Esophagus mucosa (tissue), 1 donor: ENCODE results near the gene CALD1. TPM values are rescaled to one million over a fixed set of nuclear protein-coding genes. Genes with fewer than 3 reads are reported as not detected.
A peak's percentile ranks its signal among the peaks of the same experiment; 100 is the strongest.

ENCODE experiments used
- ATAC-seq: fragments of 200-7000 bp; cut with Tn5 transposase; one replicate; pipeline ENCODE4 v1.9.1; 2020
- total RNA-seq: library from RNA; stranded (reverse); gene quantifications from one replicate; pipeline ENCODE4 v1.2.4, GENCODE V29; 2023
- donor health status: DM: yes; HTN: yes; CAD: no.

CALD1 gene
- total RNA-seq, 1 donor from 2014 or later: 46.1 TPM

DNA sequence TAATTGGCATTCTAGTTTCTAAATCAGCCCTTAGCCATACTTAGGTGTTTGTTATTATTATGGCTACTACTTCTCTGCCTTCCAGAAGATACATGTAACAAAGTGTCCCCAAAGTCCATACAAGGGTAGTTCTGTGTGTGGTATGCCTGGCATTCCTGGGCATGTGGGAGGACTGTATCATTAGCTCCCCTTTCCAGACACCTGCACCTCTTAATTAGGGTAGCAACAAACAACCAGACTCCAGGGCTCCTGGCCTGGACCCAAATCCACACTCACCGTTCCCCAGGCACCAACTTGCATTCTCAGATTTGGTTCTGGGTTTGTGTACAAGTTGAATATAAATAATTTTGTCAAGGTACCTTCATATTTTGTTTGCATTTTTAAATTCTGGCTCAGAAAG is 15.5 kb upstream of the CALD1 start:
- no peak for ATAC-seq

DNA sequence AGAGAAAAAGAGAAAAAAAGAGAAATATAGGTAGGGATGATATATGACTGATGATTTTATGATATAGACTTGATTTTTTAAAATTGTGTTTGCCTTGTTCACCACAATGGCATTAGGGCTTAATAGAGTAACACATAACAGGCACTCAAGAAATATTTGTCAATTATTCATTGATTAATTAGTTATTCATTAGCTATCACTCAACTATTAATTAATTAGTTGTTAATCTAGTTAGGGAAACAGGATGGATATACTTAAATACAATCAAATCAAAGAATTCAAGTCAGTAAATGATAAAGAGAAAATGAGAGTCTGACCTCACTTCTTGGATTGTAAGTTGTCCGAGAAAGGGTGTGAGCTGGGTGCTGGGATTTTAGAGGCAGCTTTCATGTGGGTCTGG is 15.1 kb upstream of the CALD1 start:
- ATAC-seq: no peak

DNA sequence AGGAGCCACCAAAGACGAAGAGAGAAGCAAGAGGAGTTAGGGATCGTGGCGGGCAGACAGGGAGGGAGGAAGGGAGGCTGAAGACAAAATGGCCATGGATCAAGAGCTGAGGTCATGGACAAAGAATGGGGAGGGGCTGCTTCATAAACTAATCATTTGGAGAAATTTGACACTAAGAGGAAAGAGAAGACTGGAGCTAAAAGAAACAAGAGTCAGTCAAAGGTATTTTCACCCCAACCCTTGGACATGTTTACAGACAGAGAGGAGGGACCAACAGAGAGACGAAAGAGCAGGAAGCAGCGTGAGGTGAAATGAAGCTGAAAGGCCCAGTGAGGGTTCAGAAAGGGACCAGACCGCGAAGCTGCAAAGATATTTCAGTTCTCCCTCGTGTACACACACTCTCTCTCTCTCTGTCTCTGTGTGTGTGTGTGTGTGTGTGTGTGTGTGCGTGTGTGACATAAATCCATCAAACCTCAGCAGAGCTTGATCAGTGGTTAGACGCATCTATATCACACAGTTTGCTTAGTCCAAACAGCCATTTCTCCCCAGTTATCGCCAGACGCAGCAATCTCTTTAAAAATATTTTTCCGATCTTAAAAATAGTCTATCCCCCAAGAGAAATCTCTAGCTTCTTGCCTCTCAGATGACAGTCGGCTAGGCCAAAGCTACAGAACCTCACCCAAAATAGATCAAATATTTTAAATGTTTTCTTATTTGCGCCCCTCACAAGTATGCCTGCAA is 12.5 kb upstream of the CALD1 start:
- no peak for ATAC-seq

DNA sequence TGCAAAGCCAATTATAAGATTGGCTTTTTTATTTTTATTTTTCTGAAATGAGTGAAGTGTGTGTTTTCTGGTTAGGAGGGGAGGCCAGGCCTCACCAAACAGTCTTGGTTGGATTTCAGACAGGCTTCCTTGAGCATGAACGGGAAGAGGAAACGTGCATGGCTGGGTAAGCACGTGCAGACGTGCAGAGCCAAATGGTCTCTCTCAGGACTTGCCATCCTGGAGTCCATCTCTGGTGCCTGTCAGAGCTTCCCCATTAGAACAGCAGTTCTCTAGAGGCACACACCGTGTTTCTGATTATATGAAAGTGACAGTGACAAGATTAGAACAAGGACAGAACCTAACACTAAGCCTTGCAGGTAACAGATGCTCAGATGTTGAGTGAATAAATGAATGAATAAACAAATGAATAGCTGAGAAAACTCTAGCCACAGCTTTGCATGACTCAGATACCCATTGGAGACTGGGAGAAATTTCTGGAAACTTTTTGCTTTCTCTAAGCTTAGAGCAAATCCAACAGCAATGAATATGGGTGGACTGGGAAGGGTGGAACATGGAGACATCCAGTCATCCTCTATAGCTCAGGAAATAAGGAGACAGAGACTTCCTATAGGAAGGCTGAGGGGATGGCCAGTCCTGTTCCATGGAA is 11.8 kb upstream of the CALD1 start:
- peak; percentile 29 for ATAC-seq

DNA sequence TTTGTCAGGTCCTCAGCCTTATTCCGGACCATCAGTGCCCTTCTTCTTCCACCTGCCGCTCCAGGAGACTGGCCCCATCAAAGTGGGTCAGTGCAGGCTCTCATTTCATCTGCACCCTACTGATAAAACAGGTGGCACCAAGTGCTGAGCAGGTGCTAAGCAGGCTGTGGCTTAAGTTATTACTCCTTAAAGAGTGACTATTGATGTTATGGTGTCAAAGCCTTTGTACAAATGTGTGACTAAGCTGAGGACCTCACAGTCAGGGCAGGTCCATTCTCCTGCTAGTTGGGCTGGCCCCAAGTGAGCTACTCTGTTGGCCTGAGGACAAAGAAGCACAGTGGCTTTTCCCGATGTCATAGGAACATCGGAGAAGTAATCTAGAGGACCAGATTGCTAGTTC is 11.2 kb upstream of the CALD1 start:
- ATAC-seq: peak; percentile 71

DNA sequence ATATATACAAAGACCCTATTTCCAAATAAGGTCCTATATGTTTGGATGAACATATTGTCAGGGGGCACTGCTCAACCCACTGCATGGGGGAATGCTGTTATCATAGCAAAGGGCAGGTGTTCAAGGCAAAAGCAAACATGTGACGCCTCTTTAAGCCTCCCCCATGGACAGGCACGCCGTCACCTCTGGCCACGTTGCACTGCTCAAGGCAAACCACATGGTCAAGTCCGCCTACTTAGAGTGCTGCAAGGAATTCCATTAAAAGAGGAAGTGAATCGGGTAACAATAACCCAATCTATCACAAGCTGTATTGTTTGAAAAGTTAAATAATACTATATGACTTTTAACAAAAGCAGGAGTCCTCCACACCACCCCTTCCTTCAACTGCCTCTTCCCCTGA is 8.8 kb upstream of the CALD1 start:
- ATAC-seq: no peak

DNA sequence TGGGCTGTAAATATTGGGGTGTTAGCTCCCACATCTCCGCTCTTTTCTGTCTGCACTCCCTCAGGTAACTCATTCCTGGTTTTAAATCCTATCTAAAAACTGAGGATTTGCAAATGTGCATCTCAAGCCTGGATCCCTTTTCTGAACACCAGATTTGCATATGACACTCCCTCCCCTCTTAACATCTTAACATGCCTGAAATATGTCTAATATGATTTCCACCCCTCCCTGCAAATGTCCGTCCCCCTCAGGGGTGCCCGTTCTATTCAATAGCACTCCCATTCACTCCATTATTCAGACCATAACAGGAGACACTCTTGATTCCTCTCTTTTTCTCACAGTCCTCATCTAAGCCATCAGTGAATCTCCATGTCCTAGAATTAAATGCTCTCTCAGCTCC is 8.3 kb upstream of the CALD1 start:
- no peak for ATAC-seq

DNA sequence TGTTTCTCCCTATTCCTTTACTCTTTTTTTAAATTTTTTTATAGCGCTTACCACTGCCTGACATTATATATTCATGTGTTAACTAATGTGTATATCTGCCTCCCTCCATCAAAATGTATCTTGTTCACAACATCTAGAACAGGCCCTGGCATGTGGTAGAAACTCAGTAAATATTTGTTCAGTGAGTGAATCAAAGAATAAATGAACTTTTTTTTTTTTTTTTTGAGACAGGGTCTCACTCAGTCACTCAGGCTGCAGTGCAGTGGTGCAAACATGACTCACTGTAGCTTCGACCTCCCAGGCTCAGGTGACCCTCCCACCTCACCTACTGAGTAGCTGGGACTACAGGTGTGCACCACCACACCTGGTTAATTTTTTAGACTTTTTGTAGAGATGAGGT is 7.5 kb upstream of the CALD1 start:
- no peak for ATAC-seq

DNA sequence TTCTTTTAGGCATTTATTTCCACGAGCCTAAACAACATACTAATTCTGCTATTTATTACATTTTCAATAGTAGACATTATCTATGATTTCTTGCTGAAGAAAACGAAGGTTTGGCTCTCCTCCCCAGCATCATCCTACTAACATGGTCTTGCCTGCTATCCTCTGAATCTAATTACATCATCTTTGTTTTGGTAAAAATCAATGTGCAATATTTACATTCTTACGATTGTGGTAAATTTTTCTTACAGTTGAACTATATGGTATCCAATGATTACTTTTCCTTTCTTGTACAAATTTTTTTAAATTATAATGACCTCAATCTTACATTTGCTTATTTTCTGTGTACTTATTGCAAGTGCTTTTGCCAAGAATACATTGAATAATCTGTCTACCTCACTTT is 7.0 kb upstream of the CALD1 start:
- ATAC-seq: no peak

DNA sequence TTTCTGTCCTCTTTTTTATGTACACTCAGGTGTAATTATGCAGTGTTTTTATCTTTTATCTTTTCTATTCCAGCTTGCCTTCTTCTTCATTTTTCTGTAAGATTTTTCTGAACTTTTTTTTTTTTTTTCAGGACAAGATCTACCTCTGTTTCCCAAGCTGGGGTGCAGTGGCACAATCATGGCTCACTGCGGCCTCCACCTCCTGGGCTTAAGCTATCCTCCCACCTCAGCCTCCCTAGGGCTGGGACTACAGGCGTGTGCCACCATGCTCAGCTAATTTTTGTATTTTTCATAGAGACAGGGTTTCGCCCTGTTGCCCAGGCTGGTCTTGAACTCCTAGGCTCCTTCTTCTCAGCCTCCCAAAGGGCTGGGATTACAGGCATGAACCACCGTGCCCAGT is 6.3 kb upstream of the CALD1 start:
- no peak for ATAC-seq

DNA sequence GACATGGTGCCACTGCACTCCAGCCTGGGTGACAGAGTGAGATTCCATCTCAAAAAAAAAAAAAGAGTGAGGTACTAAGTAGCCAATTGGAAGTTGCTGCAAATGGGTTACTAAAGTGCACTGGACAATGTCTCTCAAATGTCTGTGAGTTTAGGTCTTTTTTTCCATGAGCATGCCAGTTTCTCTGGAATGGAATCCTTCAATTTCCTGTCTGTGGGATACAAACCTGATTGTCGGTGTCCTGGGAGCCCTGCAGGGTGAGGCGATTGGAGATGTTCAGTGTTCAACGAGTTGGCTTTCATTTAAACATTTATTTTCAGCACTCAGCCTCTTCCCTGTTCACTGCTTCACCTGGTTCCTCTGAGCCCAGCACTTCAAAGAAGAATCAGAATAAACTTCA is 5.3 kb upstream of the CALD1 start:
- ATAC-seq: no peak

DNA sequence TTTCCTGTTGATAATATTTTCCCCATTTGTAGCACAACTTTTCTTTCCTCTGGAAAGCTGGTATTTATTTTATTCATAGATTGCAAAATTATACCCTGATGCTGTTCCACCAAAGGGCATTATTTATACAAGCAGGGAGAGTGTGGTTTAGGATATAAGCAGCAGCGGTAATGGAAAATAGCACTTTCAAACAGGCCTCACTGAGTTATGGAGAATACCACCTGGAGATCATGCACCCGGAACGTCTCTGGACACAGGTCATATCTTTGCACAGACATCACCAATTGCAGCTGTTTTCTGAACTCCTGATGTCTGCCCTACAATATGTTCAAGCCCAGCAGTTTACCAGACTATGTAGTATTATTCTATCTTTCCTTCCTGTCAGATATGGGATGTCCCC is 2.0 kb upstream of the CALD1 start:
- no peak for ATAC-seq

DNA sequence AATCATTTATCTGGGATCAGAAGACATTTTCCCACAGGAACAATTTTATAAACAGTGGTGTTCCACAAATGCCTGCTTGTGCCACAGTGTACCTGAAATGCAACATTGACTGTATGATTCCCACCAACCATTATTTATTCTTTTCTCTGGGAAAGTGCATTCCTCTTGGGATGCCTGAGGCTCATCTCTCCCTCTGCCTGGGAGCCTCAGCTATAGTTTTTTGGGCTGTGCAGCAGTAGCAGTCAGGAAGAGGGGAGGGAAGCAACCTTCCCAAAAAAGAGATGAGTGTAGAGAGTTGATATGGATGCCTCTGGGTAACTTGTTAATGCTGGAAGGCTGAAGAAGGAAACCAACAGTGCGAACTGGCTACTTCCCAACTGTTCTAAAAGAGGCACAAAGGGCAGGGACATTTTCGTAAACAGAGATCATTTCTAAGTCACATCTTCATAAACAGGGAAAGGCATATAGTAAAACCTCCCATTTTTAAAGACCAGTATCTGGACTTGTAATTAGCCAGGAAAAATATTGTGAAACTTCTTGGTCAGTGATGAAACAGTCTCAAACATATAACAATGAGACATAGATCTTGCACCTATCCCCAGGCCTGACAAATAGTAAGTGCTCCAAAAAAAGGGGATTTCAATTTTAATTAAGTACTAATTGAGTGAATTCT is 1.4 kb upstream of the CALD1 start:
- no peak for ATAC-seq

DNA sequence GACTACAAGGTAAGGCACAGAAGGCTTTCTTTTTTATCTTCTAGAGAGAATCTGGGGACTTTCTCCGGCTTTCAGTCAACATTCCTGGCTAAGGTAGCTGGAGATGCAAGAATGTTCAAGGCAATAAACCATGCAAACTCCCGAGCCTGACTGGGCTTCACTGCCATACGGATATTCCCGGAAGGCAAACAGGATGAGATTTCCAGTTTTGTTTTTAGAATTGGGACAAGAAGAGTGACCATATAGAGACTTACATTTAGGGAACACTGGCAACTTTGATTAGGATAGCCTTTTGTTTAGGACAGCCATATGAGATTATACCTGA is 269 bp downstream of the CALD1 start:
- ATAC-seq: no peak

DNA sequence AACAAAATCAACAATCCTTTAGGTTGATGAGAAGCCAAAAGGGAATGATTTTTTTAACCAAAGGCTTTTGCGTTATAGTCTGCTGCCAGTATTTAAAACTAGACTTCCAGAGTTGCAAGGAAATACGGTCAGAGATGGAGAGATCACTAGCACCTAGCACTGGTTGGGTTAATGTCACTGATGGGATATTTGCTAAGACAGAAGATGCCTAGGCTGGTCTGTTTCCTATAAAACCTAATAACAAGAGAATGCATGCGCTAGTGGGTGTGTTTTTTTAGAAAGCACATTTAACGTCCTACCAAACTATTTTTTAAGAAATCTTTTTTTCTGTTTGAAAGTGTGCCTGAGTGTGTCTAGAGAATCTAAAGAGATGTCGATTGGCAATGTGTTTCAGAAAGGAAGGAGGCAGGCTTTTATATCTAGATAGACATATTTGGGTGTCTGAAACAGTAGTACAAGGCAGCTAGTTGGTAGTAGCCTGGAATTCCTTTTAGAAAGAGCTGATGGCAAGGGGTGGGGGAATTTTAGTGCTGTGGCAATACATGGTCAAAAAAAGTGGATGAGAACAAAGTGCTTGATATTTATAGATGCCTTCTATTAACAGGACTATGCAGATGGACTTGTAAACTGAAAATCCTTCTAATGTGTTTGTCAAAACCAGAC is 863 bp downstream of the CALD1 start:
- no peak for ATAC-seq

DNA sequence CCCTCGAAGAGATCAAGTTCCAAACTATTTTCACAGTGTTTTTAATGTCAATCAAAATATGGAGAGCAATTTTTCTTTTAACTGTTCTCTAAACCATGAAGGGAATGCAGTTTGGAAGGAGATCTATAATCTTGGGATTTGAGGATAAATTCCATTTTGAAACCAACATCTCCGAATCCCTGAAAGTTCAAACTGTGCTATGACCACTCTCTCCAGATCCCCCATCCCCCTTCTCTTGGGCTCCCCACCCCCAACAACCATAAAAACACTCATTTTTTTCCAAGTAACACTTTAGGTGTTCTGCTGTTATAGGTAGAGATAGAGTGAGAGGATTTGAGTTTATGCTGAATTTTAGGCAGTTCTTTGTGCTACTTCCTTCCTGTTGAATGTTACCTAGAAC is 1.7 kb downstream of the CALD1 start:
- ATAC-seq: no peak

DNA sequence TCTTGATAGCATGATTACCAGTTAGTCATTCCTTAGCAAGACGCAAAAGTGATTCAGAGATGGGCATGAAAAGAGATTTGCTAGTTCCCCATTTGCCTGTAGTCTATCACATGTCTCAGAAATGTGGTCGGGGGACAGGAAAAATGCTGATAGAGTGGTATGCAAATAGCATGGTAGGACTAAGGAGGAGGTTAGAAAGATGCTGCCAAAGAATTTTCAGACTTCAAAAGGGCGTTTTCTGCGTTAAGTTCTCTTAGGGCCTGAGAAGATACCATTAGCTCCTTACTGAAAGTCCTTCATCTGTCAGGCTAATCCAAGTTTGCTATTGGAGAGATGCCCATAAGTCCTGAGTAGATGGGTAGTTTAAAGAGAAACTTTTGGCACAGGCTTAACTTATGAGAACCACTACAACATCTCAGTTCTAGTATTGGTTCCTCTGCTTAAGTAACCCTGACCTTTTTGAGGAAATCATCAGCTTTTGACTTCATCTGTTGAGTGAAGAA is 2.7 kb downstream of the CALD1 start:
- ATAC-seq: no peak

DNA sequence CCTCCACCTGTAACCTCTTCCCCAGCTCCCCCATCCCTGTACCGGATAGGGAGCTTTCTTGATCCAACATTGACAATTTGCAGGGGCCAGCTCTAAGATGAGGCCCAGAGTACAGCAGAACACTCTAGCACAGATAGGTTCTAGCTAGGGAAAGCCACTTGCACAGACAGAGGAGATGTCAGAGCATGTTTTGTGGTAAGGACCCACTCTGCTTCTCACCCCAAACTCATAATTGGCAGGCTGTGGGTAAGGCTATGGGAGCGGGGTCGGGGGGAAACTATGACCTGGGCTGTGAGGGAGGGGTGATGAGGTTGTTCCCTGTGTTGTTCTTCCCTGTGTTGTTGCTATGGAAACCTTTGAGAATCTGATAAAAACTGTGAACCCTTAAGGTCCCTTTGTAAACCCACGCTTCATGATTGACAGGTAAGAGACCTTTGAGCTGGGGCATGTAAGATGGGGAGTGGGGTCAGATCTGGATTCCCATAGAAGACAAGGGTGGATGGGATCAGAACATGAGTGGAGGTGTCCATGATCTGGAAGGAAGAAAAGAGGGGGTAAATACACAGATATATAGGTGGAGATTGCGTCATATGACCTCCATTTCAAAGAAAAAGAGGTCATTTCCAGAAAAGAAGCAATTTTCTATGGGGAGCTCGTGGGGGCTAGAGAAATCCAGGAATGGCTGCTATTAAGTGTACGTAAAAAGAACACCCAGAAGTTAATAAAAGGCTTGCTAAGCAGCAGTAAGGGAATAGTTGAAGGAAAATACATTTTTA is 4.0 kb downstream of the CALD1 start:
- ATAC-seq: no peak

DNA sequence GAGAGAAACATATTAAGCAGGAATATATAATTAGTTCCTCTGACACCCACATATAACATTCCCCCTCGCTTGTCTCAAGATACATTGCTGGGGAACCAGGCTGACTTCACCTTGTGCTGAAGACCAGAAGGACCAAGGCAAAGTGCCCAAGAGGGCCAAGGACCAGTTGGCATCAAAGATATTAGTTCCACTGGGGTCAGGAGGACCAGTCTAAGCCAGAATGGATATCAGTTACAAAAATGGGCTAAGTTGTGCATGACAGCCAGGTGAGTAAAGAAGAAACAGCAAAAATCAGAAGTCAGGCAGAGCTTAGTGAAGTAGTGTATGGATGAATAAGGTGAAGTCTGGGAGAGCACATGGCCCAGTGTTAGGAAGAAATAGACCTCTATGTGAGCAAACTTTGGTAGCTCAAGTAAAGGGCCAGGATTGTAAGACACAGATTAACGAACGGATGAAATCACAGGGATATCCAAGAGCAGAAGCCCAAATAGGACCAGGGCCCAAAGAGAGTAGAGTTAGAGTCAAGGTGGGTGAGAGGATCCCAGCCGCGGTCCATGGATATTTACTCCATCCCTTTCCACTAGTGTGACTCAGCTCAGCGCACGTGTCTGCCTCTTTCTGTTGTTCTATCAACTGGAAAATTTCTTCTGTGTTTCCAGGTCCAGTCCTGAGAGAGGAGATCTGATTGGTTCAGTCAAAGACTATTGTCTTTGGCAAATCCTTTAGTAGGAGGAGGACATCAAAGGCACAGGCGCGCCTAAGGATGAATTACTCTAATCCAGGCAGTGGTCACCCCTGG is 5.0 kb downstream of the CALD1 start:
- ATAC-seq: no peak

DNA sequence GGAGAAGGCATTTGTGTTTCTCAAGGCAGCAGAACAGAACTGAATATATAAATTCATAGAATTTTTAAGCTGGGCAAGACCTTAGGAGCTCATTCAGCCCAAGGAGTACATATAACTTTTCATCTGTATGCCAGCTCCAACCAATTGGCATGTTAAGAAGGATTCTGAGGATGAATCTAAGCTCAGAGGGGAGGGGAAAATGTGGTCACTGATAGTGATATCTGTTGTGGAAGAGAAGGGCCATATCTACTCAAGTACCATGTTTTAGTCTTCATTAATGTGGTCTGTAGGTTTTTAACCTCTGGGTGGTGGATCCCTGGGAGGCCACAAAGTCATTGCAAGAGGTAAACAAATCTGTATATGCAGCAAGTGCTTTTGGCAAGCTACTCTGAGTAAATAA is 6.4 kb downstream of the CALD1 start:
- ATAC-seq: no peak

DNA sequence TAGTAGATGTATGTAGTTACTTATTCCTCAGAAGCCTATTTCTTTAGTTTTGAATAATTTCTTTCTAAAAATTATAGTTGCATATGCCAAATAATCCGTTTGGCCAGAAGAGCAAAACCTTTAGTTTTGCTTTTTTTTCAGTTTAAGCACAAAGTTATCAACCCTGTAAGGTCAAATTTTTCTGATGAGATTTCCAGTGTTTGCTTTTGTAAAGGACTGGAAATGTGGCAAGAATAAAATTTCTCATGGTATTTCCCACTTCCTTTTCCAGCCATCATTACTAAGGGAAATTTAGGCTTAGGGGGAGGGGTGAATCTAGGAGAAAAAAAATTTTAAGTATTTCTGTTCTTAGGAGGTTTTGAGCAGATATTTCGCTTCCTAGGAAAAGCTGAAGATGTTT is 7.6 kb downstream of the CALD1 start:
- ATAC-seq: no peak

DNA sequence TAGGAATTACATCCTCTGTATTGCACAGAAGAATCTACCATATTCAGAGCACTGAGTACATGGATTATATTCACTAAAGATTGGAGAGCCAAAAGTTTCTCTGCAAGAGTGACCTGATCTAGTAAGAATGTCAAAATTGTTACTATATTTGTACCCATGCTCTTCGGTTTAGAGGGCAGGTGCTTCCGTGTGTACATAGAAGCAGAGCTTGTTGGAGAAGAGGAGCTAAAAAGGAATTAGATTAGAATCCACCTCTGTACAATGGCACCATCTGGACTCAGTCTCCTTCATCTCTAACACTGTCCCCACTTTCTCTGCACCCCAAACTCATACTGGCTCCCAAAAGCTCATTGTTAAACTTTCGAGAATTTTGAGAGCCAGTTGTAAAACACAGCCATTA is 8.3 kb downstream of the CALD1 start:
- no peak for ATAC-seq
